Kidney epithelial cell (primary cell): Measurements from ENCODE around the gene CUX1. TPM values are rescaled to one million over a fixed set of nuclear protein-coding genes. Genes with fewer than 3 reads are reported as not detected.
"Not testable (repeated sequence)": the region's sequence is repeated elsewhere in the genome, so short reads cannot be mapped to it uniquely, and the experiment has no call there.

Experiments
- DNase-seq: peaks from one replicate; pipeline ENCODE4 v3.0.0-alpha.2; 2010; ENCODE audit warnings: low read depth
- H3K27me3 ChIP-seq: 2 replicates; pipeline ENCODE4 v1.6.0; 2011; ENCODE audit warnings: low read length; ENCODE audit not compliant: control insufficient read depth, insufficient read depth
- H3K36me3 ChIP-seq: 2 replicates; pipeline ENCODE4 v1.5.1; 2011; ENCODE audit warnings: low read length; ENCODE audit not compliant: control insufficient read depth, insufficient read depth
- H3K4me3 ChIP-seq: 2 replicates; pipeline ENCODE4 v1.5.1; 2011; ENCODE audit warnings: low read depth, mild to moderate bottlenecking, control low read depth, low read length
- CTCF ChIP-seq: IDR thresholded peaks from 2 replicates; pipeline ENCODE4 v1.5.1; 2011; ENCODE audit warnings: mild to moderate bottlenecking, moderate library complexity, low read length, control low read depth, inconsistent platforms; ENCODE audit not compliant: insufficient read depth, poor library complexity, severe bottlenecking
- total RNA-seq: library from RNA; depleted of rRNA; stranded (reverse); fragments of >200 nt; gene quantifications from 2 replicates; pipeline ENCODE4 v1.2.3, GENCODE V29; 2015

Gene CUX1
- total RNA-seq, 1 donor from 2014 or later = 56.7 TPM

DNA sequence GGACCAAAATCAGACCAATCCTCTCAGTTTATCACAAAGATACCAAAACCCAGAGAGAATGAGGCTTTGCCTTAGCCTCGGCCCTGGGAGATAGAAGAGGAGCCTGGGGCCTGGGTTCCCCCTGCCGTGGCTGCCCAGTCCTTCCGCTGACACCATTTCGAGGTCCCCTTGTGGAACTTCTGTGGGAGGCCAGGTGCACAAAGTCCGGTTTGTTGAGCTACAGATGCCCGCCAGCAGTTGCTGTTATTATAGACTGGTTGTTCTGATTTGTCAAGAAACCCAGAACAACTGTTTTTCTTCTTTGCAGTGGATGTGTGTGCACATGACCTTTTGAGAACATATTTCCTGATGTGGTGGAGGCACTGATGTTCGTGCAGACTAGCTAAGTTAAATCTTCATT, 47.6 kb downstream of the CUX1 start:
- H3K4me3 ChIP-seq = no peak overlapping the region
- no peak for DNase-seq
- no peaks in the 10 kb centered on the region for H3K27me3 ChIP-seq
- no peak for TF ChIP-seq CTCF
- peaks cover 1% of the 10 kb centered on the region for H3K36me3 ChIP-seq

DNA sequence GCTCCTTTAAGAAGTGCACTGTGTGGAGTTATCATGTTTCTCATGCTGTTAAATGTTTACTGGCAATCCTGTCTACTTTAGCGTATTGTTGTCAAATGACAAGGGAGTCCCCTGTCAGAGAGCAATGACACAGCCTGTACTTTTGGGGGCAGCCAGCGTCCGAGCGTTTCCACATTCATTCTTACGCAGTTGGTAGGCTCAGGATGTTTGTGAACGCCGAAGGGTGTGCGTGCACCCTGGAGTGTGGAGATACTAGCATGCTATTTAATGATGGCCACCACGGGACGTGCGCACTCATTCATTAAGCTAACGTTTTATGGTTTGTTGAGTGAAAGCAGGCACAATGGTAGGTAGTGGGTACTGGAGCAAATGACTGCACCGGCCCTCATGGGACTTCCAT, 48.0 kb downstream of the CUX1 start:
- peaks cover 1% of the 10 kb centered on the region for H3K36me3 ChIP-seq
- DNase-seq = no peak
- TF ChIP-seq CTCF = no peak
- no peak overlapping the region for H3K4me3 ChIP-seq
- H3K27me3 ChIP-seq = no peaks in the 10 kb centered on the region

DNA sequence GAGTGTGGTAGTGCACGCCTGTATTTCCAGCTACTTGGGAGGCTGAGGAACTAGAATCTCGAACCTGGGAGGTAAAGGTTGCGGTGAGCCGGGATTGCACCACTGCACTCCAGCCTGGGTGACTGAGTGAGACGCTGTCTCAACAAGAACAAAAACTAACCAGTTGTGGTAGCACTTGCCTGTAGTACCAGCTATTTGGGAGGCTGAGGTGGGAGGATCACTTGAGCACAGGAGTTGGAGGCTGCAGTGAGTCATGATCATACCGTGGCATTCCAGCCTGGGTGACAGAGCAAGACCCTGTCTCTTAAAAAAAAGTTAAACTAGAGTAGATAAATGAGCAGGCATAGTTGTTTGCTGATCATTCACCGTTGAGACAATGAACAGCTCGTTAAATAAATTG, 48.9 kb downstream of the CUX1 start:
- no peak for TF ChIP-seq CTCF
- H3K4me3 ChIP-seq = no peak overlapping the region
- DNase-seq = no peak
- peaks cover 1% of the 10 kb centered on the region for H3K36me3 ChIP-seq
- H3K27me3 ChIP-seq = no peaks in the 10 kb centered on the region

DNA sequence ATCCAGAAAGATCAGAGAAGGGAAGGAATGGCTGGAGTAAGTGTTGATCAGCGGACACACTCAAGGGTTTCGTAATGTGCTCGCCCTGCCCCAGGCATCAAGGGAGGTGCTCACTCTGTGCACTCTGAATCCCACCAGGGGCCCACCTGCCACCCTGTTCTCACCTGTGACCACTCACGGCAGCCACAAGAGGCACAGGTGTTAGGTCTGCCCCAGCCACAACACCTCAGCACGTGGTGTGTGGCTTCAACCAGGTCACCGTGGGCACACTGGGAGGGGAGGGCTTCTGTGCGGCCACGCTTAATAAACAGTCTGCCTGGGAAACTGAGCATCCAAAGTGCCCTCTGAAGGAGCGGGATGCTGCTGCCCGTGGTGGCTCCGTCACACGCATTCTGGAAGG, 49.8 kb downstream of the CUX1 start:
- TF ChIP-seq CTCF = no peak
- no peak for DNase-seq
- no peaks in the 10 kb centered on the region for H3K27me3 ChIP-seq
- no peak overlapping the region for H3K4me3 ChIP-seq
- H3K36me3 ChIP-seq = peaks cover 1% of the 10 kb centered on the region

- not testable (repeated sequence) for DNase-seq
Observed at GRCh38 chr7:101867681-101868080, 50.3 kb downstream of the CUX1 start.

GRCh38 chr7:101868191-101868950, 50.9 kb downstream of the CUX1 start:
- no peak for TF ChIP-seq CTCF
- Histone ChIP-seq H3K36me3 (peaks cover 1% of the 10 kb centered on the region), H3K4me3 (no peak overlapping the region), H3K27me3 (no peaks in the 10 kb centered on the region)
- no peak for DNase-seq

More at GRCh38 chr7:101867681-101868080, 50.3 kb downstream of the CUX1 start:
- H3K4me3 ChIP-seq, H3K27me3 ChIP-seq, H3K36me3 ChIP-seq: not testable (repeated sequence)
